NB4 (cell line): ENCODE measurements around the gene FAS.

Experiments
- MYC ChIP-seq: IDR thresholded peaks from 2 replicates; pipeline ENCODE4 v1.6.1; 2011; ENCODE audit warnings: low read depth, low read length
- POLR2A ChIP-seq: IDR thresholded peaks from 2 replicates; pipeline ENCODE4 v1.6.1; 2011; ENCODE audit warnings: mild to moderate bottlenecking; ENCODE audit not compliant: insufficient read length; ENCODE audit errors: extremely low read depth
- TF ChIP-seq, protein P1 (sequence below): IDR thresholded peaks from one replicate; pipeline ENCODE4 v1.5.1; 2012; ENCODE audit warnings: low read depth, low read length

DNA sequence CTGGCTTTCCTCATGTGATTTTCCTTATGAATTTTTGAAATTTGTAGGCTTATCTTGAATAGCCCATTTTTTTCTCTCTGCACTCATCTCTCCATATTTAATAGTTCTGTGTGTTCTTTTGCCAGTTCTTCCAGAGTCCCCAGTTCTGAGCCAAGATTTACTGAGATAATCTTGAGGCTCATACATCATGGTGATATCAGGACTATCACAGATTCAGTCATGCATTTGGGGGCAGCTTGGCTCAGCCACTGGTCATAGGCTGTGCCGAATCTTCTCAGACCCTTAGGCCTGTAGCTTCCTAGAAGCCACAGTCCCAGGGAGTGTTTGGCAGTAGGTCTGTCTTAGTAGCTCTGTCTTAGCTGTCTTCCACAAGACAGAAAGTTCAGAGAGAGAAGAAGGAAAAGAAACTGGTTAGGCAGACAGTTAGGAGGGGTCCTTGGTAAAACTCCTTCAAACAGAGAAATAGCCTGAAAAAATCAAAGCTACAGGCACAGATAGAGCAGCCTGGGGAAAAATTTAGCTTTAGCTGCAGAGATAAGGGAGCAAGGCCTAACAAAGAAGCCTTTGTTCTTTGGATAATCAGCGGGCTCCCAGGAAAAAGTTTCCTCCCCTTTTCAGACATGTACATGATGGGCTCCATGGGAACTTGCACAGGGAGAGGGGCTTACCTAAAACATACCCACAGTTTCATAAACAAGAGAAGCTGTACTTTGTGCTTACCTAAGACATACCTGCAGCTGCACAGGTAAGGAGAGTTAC is 29.1 kb downstream of the FAS start:
- TF ChIP-seq, protein P1, sequence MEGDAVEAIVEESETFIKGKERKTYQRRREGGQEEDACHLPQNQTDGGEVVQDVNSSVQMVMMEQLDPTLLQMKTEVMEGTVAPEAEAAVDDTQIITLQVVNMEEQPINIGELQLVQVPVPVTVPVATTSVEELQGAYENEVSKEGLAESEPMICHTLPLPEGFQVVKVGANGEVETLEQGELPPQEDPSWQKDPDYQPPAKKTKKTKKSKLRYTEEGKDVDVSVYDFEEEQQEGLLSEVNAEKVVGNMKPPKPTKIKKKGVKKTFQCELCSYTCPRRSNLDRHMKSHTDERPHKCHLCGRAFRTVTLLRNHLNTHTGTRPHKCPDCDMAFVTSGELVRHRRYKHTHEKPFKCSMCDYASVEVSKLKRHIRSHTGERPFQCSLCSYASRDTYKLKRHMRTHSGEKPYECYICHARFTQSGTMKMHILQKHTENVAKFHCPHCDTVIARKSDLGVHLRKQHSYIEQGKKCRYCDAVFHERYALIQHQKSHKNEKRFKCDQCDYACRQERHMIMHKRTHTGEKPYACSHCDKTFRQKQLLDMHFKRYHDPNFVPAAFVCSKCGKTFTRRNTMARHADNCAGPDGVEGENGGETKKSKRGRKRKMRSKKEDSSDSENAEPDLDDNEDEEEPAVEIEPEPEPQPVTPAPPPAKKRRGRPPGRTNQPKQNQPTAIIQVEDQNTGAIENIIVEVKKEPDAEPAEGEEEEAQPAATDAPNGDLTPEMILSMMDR = no peak
- no peak for TF ChIP-seq POLR2A
- TF ChIP-seq MYC = no peak
